Measurements from ENCODE around the gene PRKAB2.
"Not testable (repeated sequence)": the region's sequence is repeated elsewhere in the genome, so short reads cannot be mapped to it uniquely, and the experiment has no call there.

PRKAB2 gene

GRCh38 chr1:147163019-147163418 lies 9.3 kb downstream of the PRKAB2 start:
- no peak for DNase-seq (ENCODE audit: low spot score in 2 of 2)

GRCh38 chr1:147162093-147162492 lies 10.2 kb downstream of the PRKAB2 start:
- Histone ChIP-seq H3K9me3 (no peaks in the 10 kb centered on the region), H3K4me1 (no peaks in the 10 kb centered on the region), H3K4me3 (no peak overlapping the region), H3K36me3 (replicated peaks) (peaks cover 66% of the 10 kb centered on the region), H3K27me3 (ENCODE audit: low read depth) (no peaks in the 10 kb centered on the region)
- in situ Hi-C loops (cut with MboI; ENCODE audit: low sequenced_read_pairs): no loop called here
- DNase-seq (ENCODE audit: low spot score in 2 of 2): no peak

More at GRCh38 chr1:147163019-147163418, 9.3 kb downstream of the PRKAB2 start:
- H3K27me3 ChIP-seq (ENCODE audit: low read depth): no peaks in the 10 kb centered on the region
- peaks cover 66% of the 10 kb centered on the region for H3K36me3 ChIP-seq (replicated peaks)
- H3K9me3 ChIP-seq: no peaks in the 10 kb centered on the region
- no peak overlapping the region for H3K4me3 ChIP-seq
- H3K4me1 ChIP-seq: peaks cover 2% of the 10 kb centered on the region
- in situ Hi-C loops (cut with MboI; ENCODE audit: low sequenced_read_pairs): no loop called here

- H3K9me3 ChIP-seq; in situ Hi-C loops (cut with MboI; ENCODE audit: low sequenced_read_pairs); H3K4me1 ChIP-seq; DNase-seq (ENCODE audit: low spot score in 2 of 2); H3K27me3 ChIP-seq (ENCODE audit: low read depth); H3K4me3 ChIP-seq: not testable (repeated sequence)
- H3K36me3 ChIP-seq (replicated peaks): peaks cover 44% of the 10 kb centered on the region
Observed at GRCh38 chr1:147157116-147157515, 15.2 kb downstream of the PRKAB2 start.

- no peak for DNase-seq (ENCODE audit: low spot score in 2 of 2)
- Histone ChIP-seq H3K4me3 (no peak overlapping the region), H3K36me3 (replicated peaks) (peaks cover 39% of the 10 kb centered on the region), H3K9me3 (no peaks in the 10 kb centered on the region), H3K4me1 (peaks cover under 1% of the 10 kb centered on the region), H3K27me3 (ENCODE audit: low read depth) (no peaks in the 10 kb centered on the region)
- in situ Hi-C loops (cut with MboI; ENCODE audit: low sequenced_read_pairs): no loop called here
Observed at GRCh38 chr1:147156642-147157041, 15.6 kb downstream of the PRKAB2 start.

GRCh38 chr1:147152772-147153171 lies 19.5 kb downstream of the PRKAB2 start:
- H3K4me1 ChIP-seq: peaks cover 4% of the 10 kb centered on the region
- H3K27me3 ChIP-seq (ENCODE audit: low read depth): no peaks in the 10 kb centered on the region
- DNase-seq (ENCODE audit: low spot score in 2 of 2): no peak
- H3K9me3 ChIP-seq: no peaks in the 10 kb centered on the region
- H3K36me3 ChIP-seq (replicated peaks): peaks cover 7% of the 10 kb centered on the region; the same call in 1 of the 2 replicates
- H3K4me3 ChIP-seq: no peak overlapping the region
- in situ Hi-C loops (cut with MboI; ENCODE audit: low sequenced_read_pairs): no loop called here

GRCh38 chr1:147151244-147151643 lies 21.0 kb downstream of the PRKAB2 start:
- DNase-seq (ENCODE audit: low spot score in 2 of 2): peak; percentile 12 to 57
- H3K4me3 ChIP-seq: no peak overlapping the region
- in situ Hi-C loops (cut with MboI; ENCODE audit: low sequenced_read_pairs): no loop called here

GRCh38 chr1:147142886-147143285 lies 29.4 kb downstream of the PRKAB2 start:
- no peaks in the 10 kb centered on the region for H3K9me3 ChIP-seq
- no peak overlapping the region for H3K4me3 ChIP-seq
- H3K4me1 ChIP-seq: peaks cover 2% of the 10 kb centered on the region
- DNase-seq (ENCODE audit: low spot score in 2 of 2): no peak
- H3K27me3 ChIP-seq (ENCODE audit: low read depth): no peaks in the 10 kb centered on the region
- H3K36me3 ChIP-seq (replicated peaks): no peaks in the 10 kb centered on the region
- in situ Hi-C loops (cut with MboI; ENCODE audit: low sequenced_read_pairs): no loop called here

More at GRCh38 chr1:147151244-147151643, 21.0 kb downstream of the PRKAB2 start:
- no peaks in the 10 kb centered on the region for H3K9me3 ChIP-seq
- no peaks in the 10 kb centered on the region for H3K27me3 ChIP-seq (ENCODE audit: low read depth)
- H3K4me1 ChIP-seq: peaks cover 4% of the 10 kb centered on the region
- no peaks in the 10 kb centered on the region; the same call in 1 of the 2 replicates for H3K36me3 ChIP-seq (replicated peaks)

- H3K4me3 ChIP-seq; H3K4me1 ChIP-seq; H3K27me3 ChIP-seq (ENCODE audit: low read depth); H3K36me3 ChIP-seq (replicated peaks); in situ Hi-C loops (cut with MboI; ENCODE audit: low sequenced_read_pairs); H3K9me3 ChIP-seq; DNase-seq (ENCODE audit: low spot score in 2 of 2): not testable (repeated sequence)
Observed at GRCh38 chr1:147130721-147131120, 41.5 kb downstream of the PRKAB2 start.

GRCh38 chr1:147129116-147129873 lies 43.0 kb downstream of the PRKAB2 start:
- no peaks in the 10 kb centered on the region for H3K36me3 ChIP-seq (replicated peaks)
- no peaks in the 10 kb centered on the region for H3K27me3 ChIP-seq (ENCODE audit: low read depth)
- in situ Hi-C loops (cut with MboI; ENCODE audit: low sequenced_read_pairs): no loop called here
- no peak for DNase-seq (ENCODE audit: low spot score in 2 of 2)
- H3K4me3 ChIP-seq: no peak overlapping the region
- H3K4me1 ChIP-seq: no peaks in the 10 kb centered on the region
- no peaks in the 10 kb centered on the region for H3K9me3 ChIP-seq

- Histone ChIP-seq H3K4me1 (no peaks in the 10 kb centered on the region), H3K9me3 (no peaks in the 10 kb centered on the region), H3K27me3 (ENCODE audit: low read depth) (no peaks in the 10 kb centered on the region), H3K4me3 (no peak overlapping the region), H3K36me3 (replicated peaks) (no peaks in the 10 kb centered on the region)
- DNase-seq (ENCODE audit: low spot score in 2 of 2): no peak
- in situ Hi-C loops (cut with MboI; ENCODE audit: low sequenced_read_pairs): no loop called here
Observed at GRCh38 chr1:147124266-147124665, 48.0 kb downstream of the PRKAB2 start.

GRCh38 chr1:147117109-147117508 lies 55.2 kb downstream of the PRKAB2 start:
- no peak for DNase-seq (ENCODE audit: low spot score in 2 of 2)
- no peaks in the 10 kb centered on the region for H3K27me3 ChIP-seq (ENCODE audit: low read depth)
- H3K36me3 ChIP-seq (replicated peaks): no peaks in the 10 kb centered on the region
- H3K9me3 ChIP-seq: no peaks in the 10 kb centered on the region
- in situ Hi-C loops (cut with MboI; ENCODE audit: low sequenced_read_pairs): no loop called here
- H3K4me1 ChIP-seq: no peaks in the 10 kb centered on the region
- H3K4me3 ChIP-seq: no peak overlapping the region

- H3K4me1 ChIP-seq: no peaks in the 10 kb centered on the region
- in situ Hi-C loops (cut with MboI; ENCODE audit: low sequenced_read_pairs): no loop called here
Observed at GRCh38 chr1:147115496-147115895, 56.8 kb downstream of the PRKAB2 start.

GRCh38 chr1:147115079-147115478 lies 57.2 kb downstream of the PRKAB2 start:
- DNase-seq (ENCODE audit: low spot score in 2 of 2); H3K4me3 ChIP-seq; H3K9me3 ChIP-seq; H3K36me3 ChIP-seq (replicated peaks); H3K27me3 ChIP-seq (ENCODE audit: low read depth); H3K4me1 ChIP-seq; in situ Hi-C loops (cut with MboI; ENCODE audit: low sequenced_read_pairs): not testable (repeated sequence)

More at GRCh38 chr1:147115496-147115895, 56.8 kb downstream of the PRKAB2 start:
- Histone ChIP-seq H3K27me3 (ENCODE audit: low read depth) (no peaks in the 10 kb centered on the region), H3K4me3 (no peak overlapping the region), H3K36me3 (replicated peaks) (no peaks in the 10 kb centered on the region), H3K9me3 (no peaks in the 10 kb centered on the region)
- DNase-seq (ENCODE audit: low spot score in 2 of 2): no peak

- in situ Hi-C loops (cut with MboI; ENCODE audit: low sequenced_read_pairs); H3K9me3 ChIP-seq; DNase-seq (ENCODE audit: low spot score in 2 of 2); H3K4me3 ChIP-seq; H3K36me3 ChIP-seq (replicated peaks); H3K27me3 ChIP-seq (ENCODE audit: low read depth); H3K4me1 ChIP-seq: not testable (repeated sequence)
Observed at GRCh38 chr1:147114353-147114752, 57.9 kb downstream of the PRKAB2 start.
